Gastroesophageal sphincter (tissue), 4 donors: ENCODE measurements around the gene HMGCL. TPM values are rescaled to one million over a fixed set of nuclear protein-coding genes. Genes with fewer than 3 reads are reported as not detected.

Experiments used
- ATAC-seq: fragments of 150-250 bp; one replicate; pipeline ENCODE4 v1.9.1; 2016; ENCODE audit warnings: mild to moderate bottlenecking, moderate library complexity
- H3K27ac ChIP-seq, 4 donors: fragments of 200-600 bp; sonication (generic) in 3 of 4; 1 replicate in 3 of 4; 2 replicates in 1 of 4; pipeline ENCODE4 v1.5.1; 2016 to 2019
- H3K27me3 ChIP-seq: fragments of 200-600 bp; sonication (generic); one replicate; pipeline ENCODE4 v1.5.1; 2019
- H3K36me3 ChIP-seq, 2 donors: fragments of 200-600 bp; sonication (generic); one replicate each; pipeline ENCODE4 v1.5.1; 2019; ENCODE audit warnings: control low read depth in 1 of 2
- H3K4me1 ChIP-seq, 3 donors: fragments of 200-600 bp; sonication (generic); 1 replicate in 2 of 3; 2 replicates in 1 of 3; pipeline ENCODE4 v1.5.1; 2016 to 2019; ENCODE audit warnings: control low read depth in 2 of 3
- H3K4me3 ChIP-seq, 2 donors: fragments of 200-600 bp; sonication (generic); one replicate each; pipeline ENCODE4 v1.5.1; 2019; ENCODE audit warnings: mild to moderate bottlenecking in 1 of 2, moderate library complexity in 1 of 2
- H3K9me3 ChIP-seq, 3 donors: fragments of 200-600 bp; sonication (generic); one replicate each; pipeline ENCODE4 v1.5.1; 2017 to 2019; ENCODE audit warnings: control low read depth in 2 of 3
- EP300 ChIP-seq: sonication (generic); formaldehyde crosslinking; IDR thresholded peaks from one replicate; pipeline ENCODE4 v1.6.1; 2017; ENCODE audit warnings: antibody characterized with exemption, mild to moderate bottlenecking
- POLR2A ChIP-seq, 2 donors: fragments of 450-650 bp; IDR thresholded peaks; one replicate each; pipeline ENCODE4 v1.6.1; 2017; ENCODE audit warnings: antibody characterized with exemption in 2 of 2, mild to moderate bottlenecking in 2 of 2, moderate library complexity in 1 of 2
- POLR2AphosphoS5 ChIP-seq: sonication (generic); formaldehyde crosslinking; IDR thresholded peaks from one replicate; pipeline ENCODE4 v1.6.1; 2017; ENCODE audit warnings: antibody characterized with exemption
- WGBS, 2 donors: methylation state at CpG; one replicate each; pipeline ENCODE4 v1.1.5; 2018; ENCODE audit warnings: low coverage in 1 of 2; 5-methylcytosine and 5-hydroxymethylcytosine counted together
- total RNA-seq, 4 donors: library from RNA; depleted of rRNA; stranded (reverse); fragments of >200 nt; gene quantifications; one replicate each; pipeline ENCODE4 v1.1.0, GENCODE V29; 2016
- TF ChIP-seq, protein P1 (sequence below), 4 experiments: fragments of 200-600 bp in 2 of 4; fragments of 450-650 bp in 2 of 4; sonication (generic) in 1 of 4; IDR thresholded peaks; one replicate each; pipeline ENCODE4 v1.5.1; 2017 to 2019; ENCODE audit warnings: antibody characterized with exemption in 4 of 4, mild to moderate bottlenecking in 2 of 4, moderate library complexity in 2 of 4

Gene HMGCL
- total RNA-seq, 4 donors from 2014 or later: 24.1 to 61.0 (median 47.2) TPM

DNA sequence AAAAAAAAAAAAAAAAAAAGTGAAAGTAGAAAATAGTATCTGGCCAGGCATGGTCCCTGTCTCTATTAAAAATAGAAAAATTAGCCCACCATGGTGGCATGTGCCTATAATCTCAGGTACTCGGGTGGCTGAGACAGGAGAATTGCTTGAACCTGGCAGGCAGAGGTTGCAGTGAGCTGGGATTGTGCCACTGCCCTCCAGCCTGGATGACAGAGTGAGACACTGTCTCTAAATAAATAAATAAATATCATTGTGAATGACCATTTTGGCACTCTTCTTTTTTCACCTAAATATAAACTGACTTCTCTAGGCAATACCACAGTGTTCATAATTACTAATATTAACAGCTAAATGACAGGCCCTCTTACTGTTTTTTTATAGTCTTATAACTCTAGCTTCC is 67.4 kb downstream of the HMGCL start:
- H3K27me3 ChIP-seq: no peaks in the 10 kb centered on the region
- TF ChIP-seq POLR2AphosphoS5 (no peak), EP300 (no peak), POLR2A (IDR thresholded peaks at IDR 0.05) (no peak)
- TF ChIP-seq, protein P1, sequence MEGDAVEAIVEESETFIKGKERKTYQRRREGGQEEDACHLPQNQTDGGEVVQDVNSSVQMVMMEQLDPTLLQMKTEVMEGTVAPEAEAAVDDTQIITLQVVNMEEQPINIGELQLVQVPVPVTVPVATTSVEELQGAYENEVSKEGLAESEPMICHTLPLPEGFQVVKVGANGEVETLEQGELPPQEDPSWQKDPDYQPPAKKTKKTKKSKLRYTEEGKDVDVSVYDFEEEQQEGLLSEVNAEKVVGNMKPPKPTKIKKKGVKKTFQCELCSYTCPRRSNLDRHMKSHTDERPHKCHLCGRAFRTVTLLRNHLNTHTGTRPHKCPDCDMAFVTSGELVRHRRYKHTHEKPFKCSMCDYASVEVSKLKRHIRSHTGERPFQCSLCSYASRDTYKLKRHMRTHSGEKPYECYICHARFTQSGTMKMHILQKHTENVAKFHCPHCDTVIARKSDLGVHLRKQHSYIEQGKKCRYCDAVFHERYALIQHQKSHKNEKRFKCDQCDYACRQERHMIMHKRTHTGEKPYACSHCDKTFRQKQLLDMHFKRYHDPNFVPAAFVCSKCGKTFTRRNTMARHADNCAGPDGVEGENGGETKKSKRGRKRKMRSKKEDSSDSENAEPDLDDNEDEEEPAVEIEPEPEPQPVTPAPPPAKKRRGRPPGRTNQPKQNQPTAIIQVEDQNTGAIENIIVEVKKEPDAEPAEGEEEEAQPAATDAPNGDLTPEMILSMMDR (IDR thresholded peaks at IDR 0.05): no peak
- no peak overlapping the region for H3K4me3 ChIP-seq
- peaks cover 0 to 21% (median 4%) of the 10 kb centered on the region in 3 donors for H3K4me1 ChIP-seq
- peaks cover 0 to 98% of the 10 kb centered on the region in 2 donors for H3K36me3 ChIP-seq
- WGBS, 2 donors: 71 to 88% methylated on average over 1 of the region's 1 CpG
- H3K27ac ChIP-seq: no peak overlapping the region
- no peaks in the 10 kb centered on the region for H3K9me3 ChIP-seq
- no peak for ATAC-seq

DNA sequence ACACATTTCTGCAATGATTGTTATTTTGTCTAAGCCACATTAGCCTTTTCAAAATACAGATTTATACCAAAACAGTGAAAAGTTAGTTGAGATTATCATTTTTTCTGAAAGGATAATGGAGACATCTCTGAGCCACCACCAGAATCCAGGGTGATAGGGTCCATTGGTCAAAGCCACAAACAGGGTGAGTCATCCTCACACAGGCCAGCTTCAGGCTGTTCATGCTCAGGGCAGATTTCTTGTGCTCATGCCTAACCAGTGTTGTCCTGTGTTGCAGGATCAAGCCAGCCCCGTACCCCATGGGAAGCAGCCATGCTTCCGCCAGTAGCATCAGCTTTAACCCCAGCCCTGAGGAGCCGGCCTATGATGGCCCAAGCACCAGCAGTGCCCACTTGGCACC is 68.6 kb downstream of the HMGCL start:
- Histone ChIP-seq H3K4me1 (peaks cover 0 to 17% (median 4%) of the 10 kb centered on the region in 3 donors), H3K4me3 (no peak overlapping the region), H3K27ac (no peak overlapping the region), H3K27me3 (no peaks in the 10 kb centered on the region), H3K9me3 (no peaks in the 10 kb centered on the region), H3K36me3 (peaks cover 4 to 100% of the 10 kb centered on the region in 2 donors)
- TF ChIP-seq POLR2A (IDR thresholded peaks at IDR 0.05) (no peak), POLR2AphosphoS5 (no peak), EP300 (no peak)
- TF ChIP-seq, protein P1 (IDR thresholded peaks at IDR 0.05): no peak
- WGBS, 2 donors: 91% methylated on average over 3 of the region's 3 CpGs; no CpG with 5 or more reads in 1 of the 2 donors
- ATAC-seq: no peak

DNA sequence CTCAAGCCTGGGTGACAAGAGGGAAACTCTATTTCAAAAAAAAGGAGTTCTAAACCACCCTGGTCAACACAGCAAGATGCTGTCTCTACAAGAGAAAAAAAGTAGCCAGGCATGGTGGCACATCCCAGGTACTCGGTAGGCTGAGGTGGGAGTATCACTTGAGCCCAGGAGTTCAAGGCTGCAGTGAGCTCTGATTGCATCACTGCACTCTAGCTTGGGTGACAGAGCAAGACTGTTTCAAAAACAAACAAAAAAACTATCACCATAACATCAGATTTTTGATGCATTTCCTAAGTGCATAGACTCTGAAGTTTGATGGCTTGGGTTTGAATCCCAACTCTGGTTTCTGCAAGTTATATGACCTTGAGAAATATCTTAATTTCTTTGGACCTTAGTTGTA is 72.3 kb downstream of the HMGCL start:
- Histone ChIP-seq H3K27me3 (no peaks in the 10 kb centered on the region), H3K4me3 (no peak overlapping the region), H3K9me3 (no peaks in the 10 kb centered on the region), H3K4me1 (peaks cover 0 to 8% (median 0%) of the 10 kb centered on the region in 3 donors), H3K27ac (no peak overlapping the region), H3K36me3 (peaks cover 4 to 87% of the 10 kb centered on the region in 2 donors)
- WGBS, 2 donors: 40 to 90% methylated on average over 1 of the region's 1 CpG
- TF ChIP-seq, protein P1 (IDR thresholded peaks at IDR 0.05): no peak
- TF ChIP-seq POLR2A (IDR thresholded peaks at IDR 0.05) (no peak), EP300 (no peak), POLR2AphosphoS5 (no peak)
- ATAC-seq: no peak

Other genes with a start within 250 kb of the HMGCL start
- 1,000 to 10,000 TPM in 2 of 4 donors, 100 to 1,000 TPM in 2; 636 to 1,268 (median 935) TPM for gene RPL11, start 133.6 kb downstream of the HMGCL start, total RNA-seq
- gene ELOA, start 82.0 kb downstream of the HMGCL start, total RNA-seq: 10 to 100 TPM; 37.8 to 41.9 (median 41.4) TPM
- gene PITHD1, start 47.0 kb downstream of the HMGCL start, total RNA-seq: 10 to 100 TPM; 56.3 to 77.6 (median 60.8) TPM
- 10 to 100 TPM; 25.7 to 30.4 (median 29.2) TPM for gene LYPLA2, start 34.3 kb downstream of the HMGCL start, total RNA-seq
- gene GALE, start 24.7 kb downstream of the HMGCL start, total RNA-seq: 10 to 100 TPM in 3 of 4 donors, 1 to 10 TPM in 1; 7.4 to 25.2 (median 12.9) TPM
- 10 to 100 TPM; 20.3 to 44.4 (median 23.5) TPM for gene FUCA1, start 42.9 kb upstream of the HMGCL start, total RNA-seq
- not detected for gene CNR2, start 87.9 kb upstream of the HMGCL start, total RNA-seq
- 100 to 1,000 TPM; 136 to 246 (median 207) TPM for gene PNRC2, start 134.4 kb upstream of the HMGCL start, total RNA-seq
- 100 to 1,000 TPM in 1 of 4 donors, 10 to 100 TPM in 3; 51.5 to 117 (median 76.2) TPM for gene SRSF10, start 154.9 kb upstream of the HMGCL start, total RNA-seq